Activated T-cell treated with anti-CD3 and anti-CD28 coated beads, Interleukin-2, amount 50 U/mL, for 72 hours (primary cell): ENCODE measurements around the gene ZNF484. TPM values are rescaled to one million over a fixed set of nuclear protein-coding genes. Genes with fewer than 3 reads are reported as not detected.
"Not testable (repeated sequence)": the region's sequence is repeated elsewhere in the genome, so short reads cannot be mapped to it uniquely, and the experiment has no call there.

Experiments used
- ATAC-seq, 2 donors: fragments of 150-1000 bp; cut with Tn5 transposase; replicated peaks in 1 of 2; 2 replicates each; pipeline ENCODE4 v1.10.0; 2021; ENCODE audit warnings: moderate library complexity in 2 of 2, mild to moderate bottlenecking in 1 of 2
- DNase-seq, 2 donors: peaks; one replicate each; pipeline ENCODE4 v3.0.0; 2021 to 2022; ENCODE audit warnings: mixed read lengths in 1 of 2
- H3K27ac Mint-ChIP-seq: one replicate; pipeline ENCODE4 v1.8.0; 2022; ENCODE audit warnings: mild to moderate bottlenecking, moderate library complexity, mixed read lengths
- H3K27me3 Mint-ChIP-seq: one replicate; pipeline ENCODE4 v1.8.0; 2022; ENCODE audit warnings: low read depth, mixed read lengths
- H3K36me3 Mint-ChIP-seq, 2 donors: one replicate each; pipeline ENCODE4 v1.8.0; 2022; ENCODE audit warnings: mixed read lengths in 2 of 2, mild to moderate bottlenecking in 1 of 2; ENCODE audit not compliant: insufficient read depth in 2 of 2
- H3K4me1 Mint-ChIP-seq: one replicate; pipeline ENCODE4 v1.8.0; 2022; ENCODE audit warnings: low read depth, mixed read lengths
- H3K4me3 Mint-ChIP-seq, 2 donors: one replicate each; pipeline ENCODE4 v1.8.0; 2022; ENCODE audit warnings: mild to moderate bottlenecking in 2 of 2, mixed read lengths in 2 of 2, moderate library complexity in 2 of 2
- H3K9me3 Mint-ChIP-seq, 2 donors: one replicate each; pipeline ENCODE4 v1.8.0; 2022; ENCODE audit warnings: mixed read lengths in 2 of 2
- total RNA-seq, 2 donors: library from RNA; stranded (reverse); gene quantifications; one replicate each; pipeline ENCODE4 v1.2.3, GENCODE V29; 2022

Gene ZNF484
- total RNA-seq: 10 to 100 TPM; 10.7 to 10.8 TPM

DNA sequence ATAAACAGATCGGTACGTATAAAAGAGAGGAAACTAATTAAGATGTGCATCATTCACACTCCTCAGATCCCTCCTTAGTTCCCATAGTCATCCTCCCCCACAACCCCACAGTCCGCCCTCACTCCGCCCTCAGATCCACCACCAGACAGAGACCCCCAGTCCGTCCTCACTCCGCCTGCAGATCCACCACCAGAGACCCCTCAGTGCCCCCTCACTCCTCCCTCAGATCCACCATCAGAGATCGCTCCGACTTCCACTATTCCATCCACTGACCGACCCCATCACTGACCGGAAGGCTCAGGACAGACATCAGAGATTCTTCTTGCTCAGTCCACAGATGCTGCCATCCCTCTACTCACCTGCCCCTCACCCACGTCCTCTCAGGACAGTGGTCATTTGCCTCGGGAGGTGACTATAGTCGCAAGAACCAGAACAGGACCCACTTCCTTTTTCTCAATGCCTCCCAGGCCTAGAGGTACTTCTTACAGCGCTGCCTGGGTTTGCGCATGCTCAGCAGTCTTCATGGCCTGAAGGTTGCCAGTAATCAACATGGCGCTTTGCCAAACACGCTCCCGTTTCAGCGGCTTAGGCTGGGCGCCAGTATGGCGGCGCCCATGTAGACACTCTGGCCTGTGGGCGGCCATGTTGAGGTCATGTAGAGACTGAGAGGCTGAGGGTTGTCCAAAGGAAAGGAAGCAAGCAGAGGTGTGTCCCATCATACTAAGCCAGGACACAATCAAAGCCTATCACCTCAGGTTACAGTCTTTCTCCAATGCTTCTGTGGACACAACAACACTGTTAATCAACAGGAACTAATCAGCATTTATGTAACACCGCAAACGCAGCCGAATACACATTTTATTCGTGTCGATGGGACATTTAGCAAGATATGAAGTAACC lies at the start of gene ZNF484:
Gene ZNF484 (minus strand): TSS at position 508 of the 900 bp plus-strand sequence. CDS start 3,009 bp downstream, outside the sequence.
- Mint-ChIP-seq H3K27me3 (no peaks in the 10 kb centered on the region), H3K36me3 (peaks cover 10 to 16% of the 10 kb centered on the region in 2 donors), H3K27ac (peak within 1 kb of the TSS; percentile 99), H3K4me3 (peak within 1 kb of the TSS; percentile 89 to 98), H3K9me3 (peaks cover 0 to 5% of the 10 kb centered on the region in 2 donors), H3K4me1 (peaks cover 55% of the 10 kb centered on the region)
- DNase-seq (peak; percentile 97 to 99), ATAC-seq (peak; percentile 98)

DNA sequence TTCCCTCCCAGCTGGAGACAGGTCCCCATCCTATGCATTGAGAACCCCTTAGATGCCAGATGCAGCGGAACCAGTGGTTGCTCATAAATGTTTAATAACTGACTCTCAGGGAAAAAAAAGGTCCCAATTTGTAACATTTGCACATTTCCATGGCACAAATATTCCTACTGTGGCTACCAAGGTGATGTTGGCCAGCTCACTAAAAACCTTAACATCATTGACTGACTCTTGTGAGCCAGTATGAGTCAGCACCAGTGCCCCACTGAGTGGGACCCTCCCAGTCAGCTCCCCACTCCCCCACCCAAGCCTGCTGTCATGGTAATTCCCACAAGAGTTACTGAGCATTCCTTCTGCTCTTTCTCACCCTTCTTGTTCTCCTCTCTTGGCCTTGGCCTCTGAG lies 42.6 kb upstream of the ZNF484 start:
- DNase-seq (no peak), ATAC-seq (no peak)
- no peak overlapping the region for H3K4me3 Mint-ChIP-seq
- H3K27ac Mint-ChIP-seq: no peak overlapping the region
- no peaks in the 10 kb centered on the region for H3K27me3 Mint-ChIP-seq
- no peaks in the 10 kb centered on the region for H3K36me3 Mint-ChIP-seq
- H3K4me1 Mint-ChIP-seq: peaks cover 6% of the 10 kb centered on the region
- no peaks in the 10 kb centered on the region for H3K9me3 Mint-ChIP-seq

- Mint-ChIP-seq H3K27me3 (no peaks in the 10 kb centered on the region), H3K4me3 (no peak overlapping the region), H3K36me3 (no peaks in the 10 kb centered on the region), H3K9me3 (no peaks in the 10 kb centered on the region), H3K27ac (no peak overlapping the region), H3K4me1 (peaks cover 6% of the 10 kb centered on the region)
- DNase-seq (no peak), ATAC-seq (no peak)
Observed at GRCh38 chr9:92917176-92917800, 39.5 kb upstream of the ZNF484 start.

DNA sequence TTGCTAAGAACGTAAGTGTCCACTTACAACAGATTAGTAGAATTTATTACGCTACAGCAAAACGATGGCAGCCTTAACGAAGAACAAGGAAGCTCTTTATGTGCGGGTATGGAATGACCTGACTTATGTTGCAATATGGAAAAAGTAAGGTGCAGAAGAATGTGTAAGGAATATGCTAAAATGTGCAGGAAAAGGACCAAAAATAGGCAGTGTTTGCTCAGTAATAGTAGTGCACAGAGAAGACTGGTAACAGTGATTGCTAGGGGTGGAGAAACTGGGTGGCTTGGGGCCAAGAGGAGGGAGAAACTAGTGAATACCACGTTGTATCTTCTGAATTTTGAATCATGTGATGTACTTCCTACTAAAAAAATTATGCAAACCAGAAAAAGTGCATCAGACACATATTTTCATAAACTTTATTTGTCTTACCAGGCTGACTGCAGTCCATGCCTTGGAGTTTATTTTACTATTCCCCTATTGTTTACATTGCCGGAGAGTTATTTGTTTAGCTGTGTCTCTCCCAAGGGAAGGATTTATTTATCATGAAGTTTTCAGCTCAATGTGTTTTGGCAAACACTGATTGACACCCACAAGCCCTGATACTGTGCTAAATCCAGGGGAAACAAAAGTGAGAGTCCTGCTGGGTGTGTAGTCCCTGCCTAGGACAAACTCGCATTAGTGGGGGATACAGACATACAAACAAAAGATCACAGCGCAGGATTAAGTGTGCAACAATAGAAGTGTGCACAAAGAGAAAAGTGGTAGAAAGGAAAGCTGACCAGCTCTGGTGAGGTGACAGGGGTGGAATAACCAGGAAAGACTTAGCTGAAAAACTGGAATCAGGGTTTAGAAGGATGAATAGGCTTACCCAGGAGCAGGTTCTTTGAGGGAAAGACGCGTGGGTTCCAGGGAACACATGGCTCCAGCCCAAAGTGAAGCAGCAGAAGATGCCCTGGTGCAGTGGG lies 34.0 kb upstream of the ZNF484 start:
- H3K27me3 Mint-ChIP-seq: no peaks in the 10 kb centered on the region
- H3K4me3 Mint-ChIP-seq: no peak overlapping the region
- DNase-seq: no peak
- no peak overlapping the region for H3K27ac Mint-ChIP-seq
- H3K36me3 Mint-ChIP-seq: no peaks in the 10 kb centered on the region
- no peaks in the 10 kb centered on the region for H3K9me3 Mint-ChIP-seq
- no peak for ATAC-seq
- H3K4me1 Mint-ChIP-seq: no peaks in the 10 kb centered on the region

DNA sequence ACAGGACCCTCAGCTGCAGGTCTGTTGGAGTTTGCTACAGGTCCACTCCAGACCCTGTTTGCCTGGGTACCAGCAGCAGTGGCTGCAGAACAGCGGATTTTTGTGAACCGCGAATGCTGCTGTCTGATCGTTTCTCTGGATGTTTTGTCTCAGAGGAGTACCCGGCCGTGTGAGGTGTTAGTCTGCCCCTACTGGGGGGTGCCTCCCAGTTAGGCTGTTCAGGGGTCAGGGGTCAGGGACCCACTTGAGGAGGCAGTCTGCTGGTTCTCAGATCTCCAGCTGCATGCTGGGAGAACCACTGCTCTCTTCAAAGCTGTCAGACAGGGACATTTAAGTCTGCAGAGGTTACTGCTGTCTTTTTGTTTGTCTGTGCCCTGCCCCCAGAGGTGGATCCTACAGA lies 27.3 kb upstream of the ZNF484 start:
- not testable (repeated sequence) for ATAC-seq, H3K9me3 Mint-ChIP-seq, H3K27ac Mint-ChIP-seq, DNase-seq, H3K36me3 Mint-ChIP-seq, H3K4me1 Mint-ChIP-seq, H3K27me3 Mint-ChIP-seq
- H3K4me3 Mint-ChIP-seq: peak overlapping the region in 1 of 2 donors; percentile 17

- peaks cover 6% of the 10 kb centered on the region for H3K4me1 Mint-ChIP-seq
- H3K27ac Mint-ChIP-seq: no peak overlapping the region
- DNase-seq (no peak), ATAC-seq (peak in 1 of 2 donors; percentile 42)
- H3K4me3 Mint-ChIP-seq: no peak overlapping the region
- H3K36me3 Mint-ChIP-seq: no peaks in the 10 kb centered on the region
- H3K27me3 Mint-ChIP-seq: no peaks in the 10 kb centered on the region
- H3K9me3 Mint-ChIP-seq: no peaks in the 10 kb centered on the region
Observed at GRCh38 chr9:92897323-92897722, 19.5 kb upstream of the ZNF484 start.

DNA sequence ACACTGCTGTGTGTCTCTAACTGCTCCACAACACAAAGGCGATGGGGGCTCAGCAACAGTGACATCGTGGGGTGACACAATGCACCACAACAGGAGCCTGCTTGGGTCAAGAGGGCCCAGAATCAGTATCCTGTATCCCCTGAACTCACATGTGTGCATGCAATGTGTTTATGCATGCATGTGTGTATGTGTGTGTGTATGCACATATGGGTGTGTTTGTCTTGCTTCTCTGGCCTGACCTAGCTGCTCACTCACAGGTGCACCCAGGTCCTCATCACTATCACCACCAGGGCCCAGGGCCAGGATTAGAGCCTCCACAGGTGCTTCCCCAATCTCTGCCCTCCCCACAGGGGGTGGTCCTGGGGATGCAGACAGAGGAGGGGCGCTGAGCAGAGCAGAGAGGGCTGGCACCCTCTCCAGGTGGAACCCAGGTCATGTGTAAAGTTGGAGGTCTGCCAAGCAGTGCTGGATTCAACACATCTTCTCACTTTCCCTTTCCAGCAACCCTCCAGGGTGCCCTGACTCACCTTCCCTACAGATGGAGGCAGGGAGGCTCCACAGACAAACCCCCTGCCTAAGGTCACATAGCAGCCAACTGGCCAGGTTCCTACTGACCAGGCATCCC lies 18.1 kb upstream of the ZNF484 start:
- Mint-ChIP-seq H3K4me1 (peaks cover 6% of the 10 kb centered on the region), H3K4me3 (no peak overlapping the region), H3K9me3 (no peaks in the 10 kb centered on the region), H3K36me3 (no peaks in the 10 kb centered on the region), H3K27ac (no peak overlapping the region), H3K27me3 (no peaks in the 10 kb centered on the region)
- ATAC-seq (no peak), DNase-seq (no peak)

GRCh38 chr9:92894711-92895362 lies 17.0 kb upstream of the ZNF484 start:
- Mint-ChIP-seq H3K27me3 (no peaks in the 10 kb centered on the region), H3K9me3 (no peaks in the 10 kb centered on the region), H3K4me3 (no peak overlapping the region), H3K27ac (no peak overlapping the region), H3K36me3 (no peaks in the 10 kb centered on the region), H3K4me1 (peaks cover 6% of the 10 kb centered on the region)
- ATAC-seq (no peak), DNase-seq (no peak)

DNA sequence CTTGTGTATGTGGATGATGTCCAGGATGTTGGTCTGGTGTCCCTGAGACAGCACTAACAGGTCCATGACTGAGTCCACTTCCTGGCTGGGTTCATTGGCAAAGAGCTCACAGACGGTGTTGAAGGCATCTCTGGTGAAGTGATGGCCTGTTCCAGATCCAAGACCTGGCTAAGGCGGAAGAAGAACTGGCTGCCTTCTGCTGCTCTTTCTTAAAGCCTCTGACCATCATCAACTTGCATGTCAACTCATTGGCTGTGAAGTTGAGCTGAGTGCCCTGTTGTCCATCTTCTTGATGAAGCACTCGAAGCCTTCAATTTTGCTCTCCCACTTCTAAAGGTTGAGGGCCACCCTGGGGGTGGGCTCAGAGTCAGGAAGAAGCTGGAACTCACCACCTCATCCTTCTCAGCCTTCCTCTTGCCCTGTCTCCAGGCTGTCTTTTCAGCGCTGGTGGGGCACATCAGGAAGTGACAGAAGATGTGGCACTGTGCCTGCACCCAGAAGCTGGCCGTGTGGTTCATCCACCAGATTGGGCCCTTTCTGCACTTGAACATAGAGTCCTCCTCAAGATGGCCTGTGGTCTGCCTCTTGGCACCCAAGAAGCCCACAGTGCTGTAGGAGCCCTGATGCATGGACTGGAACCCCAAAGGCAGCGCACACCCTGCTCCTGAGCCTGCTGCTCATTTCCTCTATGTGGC lies 16.2 kb upstream of the ZNF484 start:
- not testable (repeated sequence) for H3K4me3 Mint-ChIP-seq, H3K27me3 Mint-ChIP-seq, H3K36me3 Mint-ChIP-seq, ATAC-seq, H3K27ac Mint-ChIP-seq, H3K4me1 Mint-ChIP-seq, H3K9me3 Mint-ChIP-seq, DNase-seq

DNA sequence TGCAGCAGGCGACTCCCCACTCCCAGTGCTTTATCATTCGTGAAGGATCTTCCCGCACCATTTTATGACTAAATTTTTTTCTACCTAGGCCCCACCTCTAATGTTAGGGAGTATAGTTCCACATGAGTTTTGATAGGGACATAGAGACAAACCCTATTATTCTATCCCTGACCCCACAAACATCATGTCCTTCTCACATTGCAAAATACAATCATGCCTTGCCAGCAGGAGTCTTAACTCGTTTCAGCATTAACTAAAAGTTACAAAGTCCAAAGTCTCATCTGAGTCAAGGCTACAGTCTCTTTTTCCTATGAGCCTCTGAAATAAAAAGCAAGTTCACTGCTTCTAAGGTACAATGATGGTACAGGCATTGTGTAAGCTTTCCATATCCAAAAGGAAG lies 14.4 kb upstream of the ZNF484 start:
- H3K4me1 Mint-ChIP-seq: peaks cover 16% of the 10 kb centered on the region
- not testable (repeated sequence) for ATAC-seq, H3K27me3 Mint-ChIP-seq, H3K36me3 Mint-ChIP-seq, H3K4me3 Mint-ChIP-seq, DNase-seq, H3K27ac Mint-ChIP-seq, H3K9me3 Mint-ChIP-seq

DNA sequence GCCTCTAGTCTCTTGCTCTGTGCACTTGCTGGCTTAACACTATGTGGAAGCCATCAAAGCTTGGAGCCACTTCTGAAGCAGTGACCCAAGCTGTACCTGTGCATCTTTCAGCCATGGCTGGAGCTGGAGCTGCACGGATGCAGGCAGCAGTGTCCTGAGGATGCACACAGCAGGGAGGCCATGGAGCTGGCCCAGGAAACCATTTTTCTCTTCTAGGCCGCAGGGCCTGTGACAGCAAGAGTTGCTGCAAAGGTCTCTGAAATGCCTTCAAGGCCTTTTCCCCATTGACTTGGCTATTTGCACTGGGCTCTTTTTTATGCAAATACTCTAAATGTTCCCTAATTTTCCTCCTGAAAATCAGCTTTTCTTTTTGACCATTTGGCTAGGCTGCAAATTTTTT lies 12.9 kb upstream of the ZNF484 start:
- H3K36me3 Mint-ChIP-seq: no peaks in the 10 kb centered on the region
- no peak overlapping the region for H3K4me3 Mint-ChIP-seq
- ATAC-seq: no peak

More for the DNA sequence above, 12.9 kb upstream of the ZNF484 start:
- H3K27ac Mint-ChIP-seq: no peak overlapping the region
- DNase-seq: no peak
- H3K27me3 Mint-ChIP-seq: no peaks in the 10 kb centered on the region
- no peaks in the 10 kb centered on the region for H3K9me3 Mint-ChIP-seq
- peaks cover 27% of the 10 kb centered on the region for H3K4me1 Mint-ChIP-seq
